ENCODE measurements around the gene DIPK1C.
"Not testable (repeated sequence)": the region's sequence is repeated elsewhere in the genome, so short reads cannot be mapped to it uniquely, and the experiment has no call there.

Gene DIPK1C

DNA sequence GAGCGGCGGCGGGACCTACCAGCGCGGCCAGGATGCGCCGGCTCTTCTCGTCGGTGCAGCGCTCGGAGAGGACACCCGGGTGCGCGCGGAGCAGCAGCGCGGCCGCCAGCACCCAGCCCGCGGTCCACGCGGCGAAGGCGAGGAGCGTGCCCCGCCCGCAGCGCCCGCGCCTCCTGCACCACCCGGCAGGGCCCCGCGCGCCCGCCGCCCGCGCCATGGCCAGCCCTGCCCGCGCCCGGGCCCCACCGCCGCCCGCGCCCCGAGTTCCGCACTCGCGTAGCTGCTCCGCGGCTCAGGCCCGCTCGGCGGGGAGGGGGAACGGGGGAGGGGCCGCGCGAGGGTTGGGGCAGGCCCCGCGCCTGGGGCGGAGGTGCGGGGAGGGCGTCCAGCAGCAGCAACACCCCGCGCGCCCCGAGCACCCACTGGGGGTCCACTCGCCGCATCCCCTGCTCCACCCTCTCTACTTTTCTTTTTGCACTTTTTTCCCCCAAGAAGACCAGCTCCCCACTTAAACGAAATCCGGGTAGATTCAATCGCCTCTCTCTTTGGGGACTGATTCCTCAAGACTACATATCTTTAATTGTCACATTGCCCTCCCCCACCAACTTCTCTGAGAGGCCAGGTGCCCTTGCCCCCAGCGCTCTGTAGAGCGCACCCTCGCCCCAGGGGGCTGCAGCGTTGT is at the start of gene DIPK1C:
Gene DIPK1C, minus strand, starts transcription at position 266 of the 682 bp plus-strand sequence. Its CDS starts 49 bp downstream, at position 217.
- no peak for DNase-seq

DNA sequence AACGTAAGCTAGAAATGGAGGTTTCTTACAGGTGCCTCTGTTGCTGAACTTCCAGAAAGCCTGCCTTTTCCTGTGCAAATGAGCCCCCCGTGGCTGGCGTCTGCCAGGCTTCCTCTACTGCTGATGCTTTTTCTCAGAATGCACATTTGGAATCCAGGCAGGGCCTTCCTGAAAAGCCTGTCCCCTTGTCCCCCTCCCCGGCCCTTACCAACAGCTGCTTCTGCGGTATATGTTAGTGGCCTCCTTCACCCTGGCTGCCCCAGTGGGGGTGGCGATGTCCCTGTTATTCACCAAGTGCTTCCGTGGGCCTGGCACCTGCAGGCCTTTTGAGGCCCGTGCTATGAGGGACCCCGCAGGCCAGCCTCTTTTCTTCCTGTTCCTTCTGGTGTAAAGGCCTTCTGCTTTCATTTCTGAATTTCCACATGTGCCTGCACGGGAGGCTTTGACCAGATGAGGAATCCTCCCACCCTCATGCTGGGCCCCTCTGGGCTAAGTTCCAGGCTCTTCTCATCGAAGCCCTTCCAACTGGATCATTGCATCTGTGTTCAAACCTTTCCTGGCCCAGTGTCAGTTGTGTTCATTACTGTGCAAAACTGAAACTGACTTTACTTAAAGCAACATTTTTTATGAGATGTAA is 49.5 kb upstream of the DIPK1C start:
- DNase-seq, result no peak

DNA sequence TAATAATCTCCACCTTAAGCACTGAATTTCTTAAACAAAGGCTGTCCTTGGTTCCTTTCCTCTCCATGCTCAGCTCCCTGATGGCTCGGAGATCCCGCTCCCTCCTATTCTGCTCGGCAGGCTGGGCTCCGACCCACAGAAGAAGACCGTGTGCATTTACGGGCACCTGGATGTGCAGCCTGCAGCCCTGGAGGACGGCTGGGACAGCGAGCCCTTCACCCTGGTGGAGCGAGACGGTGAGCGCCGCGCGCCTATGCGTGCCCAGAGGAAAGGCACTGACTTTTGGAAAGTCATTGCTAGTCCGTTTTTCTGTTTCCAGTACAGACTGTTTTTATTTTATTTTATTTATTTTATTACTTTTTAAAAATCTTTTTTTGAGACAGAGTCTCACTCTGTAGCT is 48.7 kb upstream of the DIPK1C start:
- DNase-seq, result no peak

DNA sequence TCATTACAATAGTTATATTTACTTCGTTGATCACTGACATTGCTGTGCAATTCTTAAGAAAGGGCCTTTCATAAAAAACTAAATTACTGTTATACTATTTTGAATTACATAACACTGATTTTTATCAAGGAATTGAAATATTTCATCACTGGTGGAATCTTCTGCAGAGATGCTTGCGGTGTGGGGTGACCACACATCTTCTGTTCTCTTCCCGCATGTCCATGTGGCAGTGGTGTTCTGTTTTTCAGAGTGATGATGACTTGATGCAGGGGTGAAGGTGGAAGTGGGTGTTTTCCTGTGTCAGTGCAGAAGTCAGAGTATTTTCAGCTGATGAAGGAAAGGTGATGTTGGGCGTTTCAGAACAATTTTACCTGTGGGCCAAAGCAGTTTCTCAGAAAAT is 46.0 kb upstream of the DIPK1C start:
- no peak for DNase-seq

DNA sequence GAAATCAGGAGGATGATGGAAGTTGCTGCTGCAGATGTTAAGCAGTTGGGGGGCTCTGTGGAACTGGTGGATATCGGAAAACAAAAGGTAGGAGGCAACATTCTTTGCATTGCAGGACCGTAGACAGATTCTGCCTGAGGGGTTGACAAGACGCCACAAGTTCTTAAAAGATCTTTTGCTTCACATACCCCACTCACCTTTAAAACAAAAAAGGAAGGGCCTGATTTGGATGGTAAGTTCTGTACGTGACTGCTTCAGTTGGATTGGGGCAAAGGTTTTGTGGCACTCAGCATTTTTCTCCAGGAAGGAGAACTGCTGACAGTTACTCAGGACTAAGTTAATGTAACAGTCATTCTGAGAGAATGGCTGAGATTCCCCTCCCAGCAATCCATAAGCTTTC is 44.3 kb upstream of the DIPK1C start:
- DNase-seq, result no peak

DNA sequence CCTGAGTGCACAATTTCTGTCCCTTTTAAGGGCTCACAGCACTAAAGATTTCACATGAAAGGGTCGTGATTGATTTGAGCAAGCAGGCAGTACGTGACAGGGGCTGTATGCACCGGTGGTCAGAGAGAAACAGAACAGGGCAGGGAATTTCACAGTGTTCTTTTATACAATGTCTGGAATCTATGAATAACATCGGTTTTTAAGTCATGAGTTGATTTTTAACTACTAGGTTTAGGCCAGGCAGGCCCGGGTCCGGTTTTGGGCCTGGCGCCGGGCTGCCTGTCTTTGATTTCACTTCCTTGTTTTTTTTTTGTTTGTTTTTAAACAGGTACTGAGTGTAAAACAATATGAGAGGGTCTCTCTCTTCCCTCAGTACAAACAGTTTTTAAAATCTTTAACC is 43.7 kb upstream of the DIPK1C start:
- DNase-seq, result not testable (repeated sequence)

DNA sequence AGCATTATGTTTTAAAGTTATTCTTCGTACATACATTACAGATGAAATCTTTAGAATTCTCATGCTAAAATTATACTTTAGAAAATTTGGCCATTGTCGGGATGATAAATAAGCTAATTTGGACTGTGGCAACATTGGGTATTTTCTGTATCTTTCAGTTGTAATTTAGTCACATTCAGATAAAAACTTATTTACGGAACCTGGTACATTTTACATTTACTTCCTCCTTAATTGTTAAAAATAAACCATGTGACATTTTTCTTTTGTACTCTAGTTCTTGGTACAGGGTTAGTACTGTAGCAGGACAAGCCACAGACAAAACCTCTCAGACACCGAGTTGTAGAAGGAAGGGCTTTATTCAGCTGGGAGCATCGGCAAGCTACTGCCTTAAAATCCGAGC is 43.3 kb upstream of the DIPK1C start:
- DNase-seq, result no peak

DNA sequence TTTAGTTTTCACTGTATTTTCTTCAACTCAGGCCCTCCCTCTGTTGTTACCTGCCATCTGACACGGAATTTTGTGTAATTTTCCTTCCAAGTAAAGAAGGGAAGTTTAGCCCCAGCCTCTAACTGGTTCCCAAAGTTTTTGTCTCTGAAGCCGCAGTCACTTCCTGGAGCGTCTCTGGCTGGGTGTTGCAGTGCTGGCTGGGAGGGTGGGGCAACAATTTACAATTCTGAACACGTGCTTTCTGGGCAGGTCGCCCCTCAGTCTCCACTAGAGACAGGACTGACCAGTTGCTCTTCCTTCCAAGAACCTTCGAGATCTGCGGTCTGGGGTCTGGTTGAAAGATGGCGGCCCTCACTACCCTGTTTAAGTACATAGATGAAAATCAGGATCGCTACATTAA is 42.5 kb upstream of the DIPK1C start:
- DNase-seq, result no peak

DNA sequence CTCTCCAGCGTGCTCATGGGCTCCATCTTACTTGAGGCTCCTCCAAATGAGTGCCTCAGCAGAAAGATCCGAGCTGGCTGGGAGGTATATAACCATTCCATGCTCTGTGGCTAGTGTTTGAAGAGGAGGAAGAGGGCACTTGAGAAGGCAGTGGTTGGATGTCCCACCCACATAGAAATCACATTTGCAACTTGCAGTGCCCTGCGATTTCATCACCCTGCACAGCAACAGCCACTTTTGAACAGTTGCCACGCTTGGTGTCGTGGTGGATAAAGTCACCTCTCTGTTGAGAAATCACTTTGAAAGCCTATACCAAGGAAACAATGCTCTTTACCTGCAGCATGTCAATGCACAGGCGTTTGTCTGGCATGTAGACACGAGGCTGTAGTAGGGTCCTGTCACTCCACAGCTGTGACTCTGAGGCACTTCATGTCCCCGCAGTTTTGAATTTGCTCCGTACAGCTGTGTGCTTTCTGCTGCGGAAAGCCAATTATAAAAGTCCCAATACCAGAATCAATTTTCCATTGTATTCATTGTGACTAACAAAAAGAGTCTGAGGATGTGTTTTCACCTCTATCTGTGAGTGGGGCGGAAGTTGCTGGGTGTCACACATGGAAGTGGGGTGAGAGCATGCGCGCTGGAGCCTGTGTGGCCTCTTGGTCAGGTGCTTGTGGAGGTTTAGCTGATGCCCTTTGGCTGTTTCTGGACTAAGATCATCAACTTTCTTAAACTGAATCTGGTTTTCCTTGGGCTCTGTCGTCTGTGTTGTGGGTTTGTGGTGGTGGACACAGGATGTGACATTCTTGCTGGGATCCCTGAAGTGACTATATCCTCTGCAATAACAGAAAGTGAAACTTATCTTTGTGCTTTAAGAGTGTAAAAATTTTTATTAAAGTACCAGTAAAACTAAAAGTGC is 41.9 kb upstream of the DIPK1C start:
- DNase-seq, result no peak

DNA sequence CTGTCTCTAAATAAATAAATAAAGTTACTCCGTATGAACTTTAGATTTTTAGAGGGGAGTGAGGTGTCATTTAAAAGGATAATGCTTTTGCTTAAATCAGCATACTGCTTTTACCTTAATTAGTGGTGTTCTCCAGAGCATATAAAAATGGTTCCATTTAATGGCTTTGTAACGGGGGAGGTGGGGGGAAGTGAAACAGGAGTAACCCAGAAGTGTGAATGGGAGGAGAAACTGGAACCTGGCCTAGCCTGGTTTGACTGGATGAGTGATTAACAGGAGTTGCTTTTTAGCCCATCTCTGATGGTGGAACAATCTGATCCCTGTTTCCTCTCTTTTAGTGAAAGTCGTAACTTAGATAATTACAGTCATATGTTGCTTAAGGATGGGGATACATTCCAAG is 40.7 kb upstream of the DIPK1C start:
- DNase-seq, result no peak

DNA sequence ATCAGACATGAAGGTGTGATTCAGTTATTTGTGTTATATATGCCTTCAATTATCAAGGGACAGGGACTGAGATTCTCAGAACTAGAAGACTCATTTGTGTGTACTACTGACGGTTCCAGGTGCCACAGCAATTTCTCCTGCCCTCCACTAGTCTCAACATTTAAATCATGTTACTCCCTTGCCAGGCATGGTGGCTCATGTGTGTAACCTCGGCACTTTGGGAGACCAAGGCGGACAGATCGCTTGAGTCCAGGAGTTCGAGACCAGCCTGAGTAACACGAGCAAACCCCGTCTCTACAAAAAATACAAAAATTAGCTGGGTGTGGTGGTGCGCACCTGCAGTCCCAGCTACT is 40.2 kb upstream of the DIPK1C start:
- DNase-seq, result no peak

DNA sequence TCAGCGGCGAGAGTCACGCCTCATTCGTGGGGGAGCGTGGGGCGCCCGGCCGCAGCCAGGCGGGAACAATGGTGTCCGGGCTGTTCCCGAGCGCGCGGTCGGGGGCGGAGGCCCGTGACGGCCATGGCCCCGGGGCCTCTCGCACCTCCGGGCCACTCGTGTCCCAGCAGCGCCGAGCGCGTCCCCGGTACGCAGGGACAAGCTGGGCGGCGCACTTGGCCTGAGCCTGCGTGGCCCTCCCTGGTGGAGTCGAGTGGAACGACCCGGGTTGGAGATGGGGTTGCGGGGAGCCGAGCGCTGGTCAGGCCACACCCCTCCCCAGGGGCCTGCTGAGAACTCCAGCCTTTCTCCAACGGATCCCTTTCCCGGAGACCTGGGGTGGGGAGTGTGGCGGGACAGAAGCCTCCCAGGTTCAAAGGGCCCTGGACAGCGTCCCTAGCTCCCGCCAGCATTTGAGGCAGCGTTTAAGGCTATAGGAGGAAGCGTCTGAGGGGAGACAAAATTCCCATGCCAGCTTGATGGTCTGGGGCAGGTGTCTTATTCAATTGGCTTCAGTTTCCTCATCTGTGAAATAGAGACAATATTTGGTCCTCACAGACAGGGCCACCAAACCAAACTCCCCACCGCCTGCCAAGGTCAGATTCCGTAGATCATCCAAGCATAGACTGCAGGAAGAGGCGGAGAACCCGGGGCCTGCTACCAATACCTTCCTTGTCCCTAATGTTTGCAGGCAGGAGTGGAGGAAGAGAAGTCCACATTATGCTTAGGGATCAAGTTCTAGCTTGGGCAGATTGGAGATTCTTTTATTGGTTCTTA is 39.6 kb upstream of the DIPK1C start:
- no peak for DNase-seq

DNA sequence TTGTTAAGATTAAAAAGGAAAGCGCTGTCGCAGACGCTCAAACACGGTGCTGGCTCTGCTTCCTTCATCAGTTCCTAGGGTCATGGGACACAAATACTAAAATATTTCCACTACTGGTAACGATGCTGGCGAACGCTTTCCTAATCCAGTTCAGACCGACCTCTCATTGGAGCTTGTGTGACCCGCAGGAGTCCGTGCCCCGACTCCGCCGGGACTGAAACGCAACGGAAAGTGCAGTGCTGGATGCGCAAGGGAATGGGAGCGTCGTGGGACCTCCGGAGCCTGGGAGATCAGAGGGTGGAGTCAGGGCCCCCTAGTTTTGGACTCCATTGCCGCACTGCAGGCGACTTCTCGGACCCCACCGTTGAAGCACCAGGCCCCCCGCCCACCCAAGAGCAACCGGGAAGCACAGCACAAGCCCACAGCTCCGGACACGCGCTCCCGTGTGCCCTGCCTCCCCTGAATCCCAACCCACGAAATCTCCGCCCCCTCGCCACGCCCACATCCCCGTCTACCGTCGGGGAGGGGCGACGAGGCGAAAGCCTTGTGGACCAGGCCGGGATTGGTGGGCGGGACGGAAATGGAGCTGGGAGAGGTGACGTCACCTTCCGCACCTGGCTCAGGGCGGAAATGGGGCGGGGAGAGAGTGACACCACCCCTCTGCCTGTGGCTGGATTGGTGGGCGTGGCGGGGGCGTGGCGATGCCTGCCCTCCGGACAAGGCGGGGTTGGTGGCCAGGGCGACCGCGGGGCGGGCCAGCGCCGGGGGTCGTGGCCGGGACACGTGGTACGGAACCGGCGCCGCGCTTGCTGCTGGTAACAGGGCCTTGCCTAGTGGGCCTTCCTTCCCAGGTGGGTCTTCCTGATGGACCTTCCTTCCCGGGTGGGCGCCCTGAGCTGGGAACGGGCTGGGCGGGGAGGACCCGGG is 38.7 kb upstream of the DIPK1C start, which contains the start of gene CNDP2:
Gene CNDP2, plus strand, starts transcription at position 783 of the 927 bp plus-strand sequence. CDS start 3,611 bp downstream, outside the sequence.
- peak; percentile 57 for DNase-seq

DNA sequence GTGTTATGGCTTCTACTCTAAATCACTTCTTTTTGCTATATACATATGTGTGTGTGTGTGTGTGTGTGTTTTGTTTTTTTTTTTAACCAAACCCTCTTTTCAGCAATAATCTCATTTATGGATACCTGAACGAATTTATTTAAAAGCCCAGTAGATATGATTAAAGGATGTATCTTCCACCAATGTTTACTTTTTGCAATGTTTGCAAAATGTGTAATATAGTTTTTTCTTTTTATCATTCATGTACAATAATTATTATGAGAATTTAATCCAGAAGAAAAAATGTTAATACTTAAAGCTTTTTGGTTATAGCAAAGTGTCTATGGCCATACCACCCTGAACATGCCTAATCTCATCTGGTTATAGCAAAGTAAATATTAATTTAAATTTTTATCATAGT is 37.4 kb upstream of the DIPK1C start:
- no peak for DNase-seq

DNA sequence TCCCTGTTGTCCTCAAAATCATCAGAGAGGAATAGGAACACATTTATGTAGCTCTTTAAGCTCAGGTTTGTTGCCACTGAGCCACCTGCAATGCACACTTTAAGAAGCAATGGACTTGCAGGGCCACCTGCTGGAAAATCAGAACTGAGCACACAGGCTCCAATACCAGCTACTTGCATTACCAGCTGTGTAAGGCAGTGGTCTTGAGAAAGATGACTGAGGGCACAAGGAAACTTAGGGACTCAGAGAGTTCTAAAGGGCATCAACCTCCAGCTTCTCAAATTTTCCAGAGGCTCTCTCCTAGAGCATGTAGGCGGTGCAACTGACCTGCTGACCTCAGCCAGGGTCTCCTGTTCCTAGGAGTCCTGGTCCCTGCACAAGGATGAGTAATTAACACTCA is 36.6 kb upstream of the DIPK1C start:
- DNase-seq, result no peak

DNA sequence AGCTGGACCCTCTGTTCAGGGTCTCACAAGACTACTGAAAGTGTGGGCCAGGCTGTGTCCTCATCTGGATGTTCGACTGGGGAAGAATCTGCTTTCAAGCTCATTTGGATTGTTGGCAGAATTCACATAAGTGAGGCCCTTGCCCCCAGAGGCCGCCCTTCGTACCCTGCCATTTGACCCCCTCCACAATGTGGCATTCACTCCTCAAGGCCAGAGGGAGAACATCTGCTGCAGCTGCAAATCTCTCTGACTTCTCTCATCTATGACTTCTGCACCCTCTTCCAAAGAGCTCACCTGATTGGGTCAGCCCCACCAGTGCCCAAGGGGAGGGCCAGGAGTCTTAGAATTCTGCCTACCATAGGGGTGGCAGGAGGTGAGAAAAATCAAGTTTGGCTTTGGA is 35.2 kb upstream of the DIPK1C start:
- no peak for DNase-seq

DNA sequence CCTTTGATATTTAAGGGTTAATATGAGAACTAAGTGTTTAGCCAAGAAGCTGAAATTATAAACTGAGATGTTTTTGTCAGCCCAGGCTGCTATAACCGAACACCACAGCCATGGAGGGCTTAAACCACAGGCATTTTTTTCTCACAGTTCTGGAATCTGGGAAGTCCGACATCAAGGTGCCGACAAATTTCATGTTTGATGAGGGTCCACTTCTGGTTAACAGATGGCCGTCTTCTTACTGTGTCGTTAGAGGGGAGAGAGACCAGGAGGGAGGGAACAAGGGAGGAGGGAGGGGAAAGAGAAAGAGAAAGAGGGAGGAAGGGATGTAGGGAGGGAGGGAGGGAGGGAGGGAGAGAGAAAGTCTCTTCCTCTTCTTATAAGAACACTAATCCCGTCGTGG is 32.6 kb upstream of the DIPK1C start:
- DNase-seq, result no peak

DNA sequence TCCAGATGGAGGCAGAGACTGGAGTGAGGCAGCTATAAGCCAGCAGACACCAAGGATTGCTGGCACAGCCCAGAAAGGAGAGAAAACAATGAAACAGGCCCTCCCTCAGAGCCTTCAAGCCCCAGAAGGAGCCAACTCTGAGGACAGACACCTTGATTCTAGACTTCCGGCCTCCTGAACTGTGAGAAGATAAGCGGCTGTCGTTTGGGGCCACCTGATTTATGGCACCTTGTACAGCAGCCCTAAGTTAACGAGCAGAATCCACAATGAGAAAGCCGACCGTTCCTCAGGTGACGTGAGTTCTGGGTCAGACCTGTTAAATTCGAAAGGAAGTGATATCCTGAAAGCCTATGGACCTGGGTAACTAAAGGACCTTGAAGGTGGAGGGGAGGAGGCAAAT is 31.8 kb upstream of the DIPK1C start:
- DNase-seq, result no peak

DNA sequence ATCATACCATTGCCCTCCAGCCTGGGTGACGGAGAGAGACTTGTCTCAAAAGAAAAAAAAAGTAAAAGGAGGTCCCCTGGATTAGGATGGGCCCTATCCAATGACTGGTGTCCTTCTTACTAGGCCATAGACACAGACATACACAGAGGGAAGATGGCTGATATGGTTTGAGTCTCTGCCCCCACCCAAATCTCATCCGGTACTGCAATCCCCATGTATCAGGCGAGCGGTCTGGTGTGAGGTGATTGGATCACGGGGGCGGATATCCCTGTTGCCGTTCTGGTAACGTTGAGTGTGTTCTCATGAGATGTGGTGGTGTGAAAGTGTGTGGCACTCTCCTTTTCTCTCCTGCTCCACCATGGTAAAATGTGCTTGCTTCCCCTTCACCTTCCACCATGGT is 31.2 kb upstream of the DIPK1C start:
- no peak for DNase-seq

DNA sequence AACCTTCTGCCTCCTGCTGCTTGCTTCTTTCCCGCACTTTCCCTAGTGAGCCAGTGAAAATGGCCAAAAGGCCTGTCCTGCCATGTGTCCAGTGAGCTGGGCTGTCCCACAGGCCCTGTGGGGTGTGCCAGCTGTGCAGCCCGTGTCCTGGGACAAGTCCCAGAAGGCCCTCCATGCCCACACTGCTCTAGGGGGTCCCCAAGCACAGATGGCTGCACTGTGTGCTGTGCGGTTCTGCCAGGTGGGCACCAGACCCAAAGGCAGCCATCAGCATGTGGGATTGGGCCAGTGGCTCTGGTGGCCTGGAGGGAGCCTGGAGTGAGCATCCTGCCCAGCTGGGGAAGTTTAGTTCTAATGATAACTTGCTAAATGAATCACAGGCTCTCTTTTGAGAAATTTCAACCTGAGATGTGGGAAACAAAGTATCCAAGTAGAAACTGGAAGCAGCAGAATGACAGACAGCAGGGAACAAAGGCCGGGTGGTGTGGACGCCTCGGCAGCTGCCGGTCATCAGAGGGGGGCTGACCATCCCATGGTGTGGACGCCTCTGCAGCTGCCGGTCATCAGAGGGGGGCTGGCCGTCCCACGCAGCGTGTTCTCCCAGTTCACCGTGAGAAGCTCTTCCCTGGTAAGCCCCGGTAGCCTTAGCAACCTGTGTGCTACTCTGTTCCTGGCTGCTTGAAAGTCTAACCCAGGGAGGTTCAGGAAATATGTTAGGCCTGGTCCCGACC is 29.2 kb upstream of the DIPK1C start:
- no peak for DNase-seq

DNA sequence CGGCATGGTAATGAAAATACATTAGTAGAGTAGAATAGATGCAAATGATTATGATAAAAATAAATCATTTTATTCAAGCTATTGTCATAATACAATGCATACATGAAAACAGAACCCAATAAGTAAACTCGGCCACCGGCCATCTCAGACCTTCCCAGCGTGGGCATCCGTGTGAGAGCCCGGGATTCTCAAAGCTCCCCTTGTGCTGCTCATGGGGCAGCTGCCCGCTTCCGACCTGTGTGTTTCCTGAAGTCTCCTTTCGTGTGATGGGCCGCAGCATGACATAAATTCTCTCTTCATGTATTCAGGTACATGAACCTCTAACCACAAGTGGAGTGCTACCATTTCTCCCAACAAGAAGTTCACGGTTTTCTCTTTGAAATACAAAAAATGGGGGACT is 25.6 kb upstream of the DIPK1C start:
- DNase-seq, result no peak
